ENCODE measurements around the gene FRMD3.

DNA sequence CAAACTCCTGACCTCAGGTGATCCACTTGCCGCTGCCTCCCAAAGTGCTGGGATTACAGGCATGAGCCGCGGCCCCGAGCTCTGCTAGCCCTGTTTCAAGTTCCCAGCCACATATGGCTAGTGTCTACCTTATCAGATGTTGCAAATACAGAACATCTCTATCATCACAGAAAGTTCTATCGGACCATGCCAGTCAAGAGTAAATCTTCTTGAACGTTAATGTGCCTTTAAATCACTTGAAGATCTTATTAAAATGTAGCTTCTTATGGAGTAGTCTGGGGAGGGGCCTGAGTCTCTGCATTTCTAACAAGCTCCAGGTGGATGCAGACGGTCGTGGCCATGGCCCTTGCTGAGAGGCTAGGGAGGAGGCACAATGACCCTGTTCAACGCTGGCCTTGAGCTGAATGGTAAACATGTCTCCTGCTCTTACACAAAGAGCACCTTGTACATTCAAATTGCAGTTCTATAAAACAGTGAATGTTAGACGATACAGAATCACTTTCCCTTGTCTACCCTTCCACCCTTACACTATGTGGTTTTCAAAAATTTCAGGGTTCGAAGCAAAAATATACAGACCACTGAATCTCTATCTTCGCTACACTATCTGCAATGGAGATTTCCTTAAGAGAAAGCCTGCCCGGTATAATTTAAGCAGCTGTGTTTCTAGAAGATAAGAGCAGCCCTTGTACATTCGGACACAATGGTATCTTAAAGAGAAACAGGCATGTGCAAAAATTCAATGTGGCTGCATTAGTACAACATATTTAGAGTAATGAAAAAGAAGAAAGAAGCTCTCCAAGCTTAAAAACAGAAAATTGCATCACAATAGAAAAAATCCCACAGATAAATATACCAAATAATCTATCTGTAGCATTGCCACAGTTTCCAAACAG is 114.1 kb downstream of the FRMD3 start:
- TF ChIP-seq, protein P1, sequence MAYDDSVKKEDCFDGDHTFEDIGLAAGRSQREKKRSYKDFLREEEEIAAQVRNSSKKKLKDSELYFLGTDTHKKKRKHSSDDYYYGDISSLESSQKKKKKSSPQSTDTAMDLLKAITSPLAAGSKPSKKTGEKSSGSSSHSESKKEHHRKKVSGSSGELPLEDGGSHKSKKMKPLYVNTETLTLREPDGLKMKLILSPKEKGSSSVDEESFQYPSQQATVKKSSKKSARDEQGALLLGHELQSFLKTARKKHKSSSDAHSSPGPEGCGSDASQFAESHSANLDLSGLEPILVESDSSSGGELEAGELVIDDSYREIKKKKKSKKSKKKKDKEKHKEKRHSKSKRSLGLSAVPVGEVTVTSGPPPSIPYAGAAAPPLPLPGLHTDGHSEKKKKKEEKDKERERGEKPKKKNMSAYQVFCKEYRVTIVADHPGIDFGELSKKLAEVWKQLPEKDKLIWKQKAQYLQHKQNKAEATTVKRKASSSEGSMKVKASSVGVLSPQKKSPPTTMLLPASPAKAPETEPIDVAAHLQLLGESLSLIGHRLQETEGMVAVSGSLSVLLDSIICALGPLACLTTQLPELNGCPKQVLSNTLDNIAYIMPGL (CRISPR knock-in tag; IDR thresholded peaks at IDR 0.05) = no peak
- TF ChIP-seq, protein P2, sequence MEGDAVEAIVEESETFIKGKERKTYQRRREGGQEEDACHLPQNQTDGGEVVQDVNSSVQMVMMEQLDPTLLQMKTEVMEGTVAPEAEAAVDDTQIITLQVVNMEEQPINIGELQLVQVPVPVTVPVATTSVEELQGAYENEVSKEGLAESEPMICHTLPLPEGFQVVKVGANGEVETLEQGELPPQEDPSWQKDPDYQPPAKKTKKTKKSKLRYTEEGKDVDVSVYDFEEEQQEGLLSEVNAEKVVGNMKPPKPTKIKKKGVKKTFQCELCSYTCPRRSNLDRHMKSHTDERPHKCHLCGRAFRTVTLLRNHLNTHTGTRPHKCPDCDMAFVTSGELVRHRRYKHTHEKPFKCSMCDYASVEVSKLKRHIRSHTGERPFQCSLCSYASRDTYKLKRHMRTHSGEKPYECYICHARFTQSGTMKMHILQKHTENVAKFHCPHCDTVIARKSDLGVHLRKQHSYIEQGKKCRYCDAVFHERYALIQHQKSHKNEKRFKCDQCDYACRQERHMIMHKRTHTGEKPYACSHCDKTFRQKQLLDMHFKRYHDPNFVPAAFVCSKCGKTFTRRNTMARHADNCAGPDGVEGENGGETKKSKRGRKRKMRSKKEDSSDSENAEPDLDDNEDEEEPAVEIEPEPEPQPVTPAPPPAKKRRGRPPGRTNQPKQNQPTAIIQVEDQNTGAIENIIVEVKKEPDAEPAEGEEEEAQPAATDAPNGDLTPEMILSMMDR (IDR thresholded peaks at IDR 0.05) = no peak
- TF ChIP-seq ESRRA (CRISPR knock-in tag; IDR thresholded peaks at IDR 0.05; ENCODE audit: borderline replicate concordance) (no peak), GRHL2 (CRISPR knock-in tag; IDR thresholded peaks at IDR 0.05; ENCODE audit: insufficient replicate concordance, severe bottlenecking) (no peak), TP53 (CRISPR knock-in tag; IDR thresholded peaks at IDR 0.05) (no peak), ATF1 (CRISPR knock-in tag; IDR thresholded peaks at IDR 0.05) (no peak), FOXP1 (CRISPR knock-in tag; IDR thresholded peaks at IDR 0.05; ENCODE audit: borderline replicate concordance) (no peak), NR2C2 (CRISPR knock-in tag; IDR thresholded peaks at IDR 0.05) (no peak), CREB1 (CRISPR knock-in tag; IDR thresholded peaks at IDR 0.05) (no peak), SOX15 (CRISPR knock-in tag; IDR thresholded peaks at IDR 0.05) (no peak), ZNF138 (CRISPR knock-in tag; conservative IDR thresholded peaks at IDR 0.05) (no peak)
- TF ChIP-seq, protein P3, sequence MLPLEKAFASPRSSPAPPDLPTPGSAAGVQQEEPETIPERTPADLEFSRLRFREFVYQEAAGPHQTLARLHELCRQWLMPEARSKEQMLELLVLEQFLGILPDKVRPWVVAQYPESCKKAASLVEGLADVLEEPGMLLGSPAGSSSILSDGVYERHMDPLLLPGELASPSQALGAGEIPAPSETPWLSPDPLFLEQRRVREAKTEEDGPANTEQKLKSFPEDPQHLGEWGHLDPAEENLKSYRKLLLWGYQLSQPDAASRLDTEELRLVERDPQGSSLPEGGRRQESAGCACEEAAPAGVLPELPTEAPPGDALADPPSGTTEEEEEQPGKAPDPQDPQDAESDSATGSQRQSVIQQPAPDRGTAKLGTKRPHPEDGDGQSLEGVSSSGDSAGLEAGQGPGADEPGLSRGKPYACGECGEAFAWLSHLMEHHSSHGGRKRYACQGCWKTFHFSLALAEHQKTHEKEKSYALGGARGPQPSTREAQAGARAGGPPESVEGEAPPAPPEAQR (CRISPR knock-in tag; IDR thresholded peaks at IDR 0.05) = no peak
- TF ChIP-seq, protein P4, sequence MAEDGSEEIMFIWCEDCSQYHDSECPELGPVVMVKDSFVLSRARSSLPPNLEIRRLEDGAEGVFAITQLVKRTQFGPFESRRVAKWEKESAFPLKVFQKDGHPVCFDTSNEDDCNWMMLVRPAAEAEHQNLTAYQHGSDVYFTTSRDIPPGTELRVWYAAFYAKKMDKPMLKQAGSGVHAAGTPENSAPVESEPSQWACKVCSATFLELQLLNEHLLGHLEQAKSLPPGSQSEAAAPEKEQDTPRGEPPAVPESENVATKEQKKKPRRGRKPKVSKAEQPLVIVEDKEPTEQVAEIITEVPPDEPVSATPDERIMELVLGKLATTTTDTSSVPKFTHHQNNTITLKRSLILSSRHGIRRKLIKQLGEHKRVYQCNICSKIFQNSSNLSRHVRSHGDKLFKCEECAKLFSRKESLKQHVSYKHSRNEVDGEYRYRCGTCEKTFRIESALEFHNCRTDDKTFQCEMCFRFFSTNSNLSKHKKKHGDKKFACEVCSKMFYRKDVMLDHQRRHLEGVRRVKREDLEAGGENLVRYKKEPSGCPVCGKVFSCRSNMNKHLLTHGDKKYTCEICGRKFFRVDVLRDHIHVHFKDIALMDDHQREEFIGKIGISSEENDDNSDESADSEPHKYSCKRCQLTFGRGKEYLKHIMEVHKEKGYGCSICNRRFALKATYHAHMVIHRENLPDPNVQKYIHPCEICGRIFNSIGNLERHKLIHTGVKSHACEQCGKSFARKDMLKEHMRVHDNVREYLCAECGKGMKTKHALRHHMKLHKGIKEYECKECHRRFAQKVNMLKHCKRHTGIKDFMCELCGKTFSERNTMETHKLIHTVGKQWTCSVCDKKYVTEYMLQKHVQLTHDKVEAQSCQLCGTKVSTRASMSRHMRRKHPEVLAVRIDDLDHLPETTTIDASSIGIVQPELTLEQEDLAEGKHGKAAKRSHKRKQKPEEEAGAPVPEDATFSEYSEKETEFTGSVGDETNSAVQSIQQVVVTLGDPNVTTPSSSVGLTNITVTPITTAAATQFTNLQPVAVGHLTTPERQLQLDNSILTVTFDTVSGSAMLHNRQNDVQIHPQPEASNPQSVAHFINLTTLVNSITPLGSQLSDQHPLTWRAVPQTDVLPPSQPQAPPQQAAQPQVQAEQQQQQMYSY (CRISPR knock-in tag; IDR thresholded peaks at IDR 0.05) = no peak

Measured in WTC11 (cell line).